GM23248 (cell line): ENCODE measurements around the gene NBPF15.
"Not testable (repeated sequence)": the region's sequence is repeated elsewhere in the genome, so short reads cannot be mapped to it uniquely, and the experiment has no call there.

ENCODE experiments used
- EZH2 ChIP-seq: fragments of 200-600 bp; sonication (generic); IDR thresholded peaks from 2 replicates; pipeline ENCODE4 v1.6.1; 2018; ENCODE audit warnings: antibody characterized with exemption, mild to moderate bottlenecking; ENCODE audit not compliant: insufficient read depth, poor library complexity, severe bottlenecking
- EZH2phosphoT487 ChIP-seq: fragments of 200-600 bp; sonication (generic); IDR thresholded peaks from 2 replicates; pipeline ENCODE4 v1.6.1; 2018; ENCODE audit warnings: antibody characterized with exemption, moderate library complexity, mild to moderate bottlenecking, low read depth; ENCODE audit not compliant: insufficient read depth

- not testable (repeated sequence) for TF ChIP-seq EZH2, EZH2phosphoT487
Measured at GRCh38 chr1:144490394-144490793, 28.9 kb upstream of the NBPF15 start.
